ENCODE results near the gene MAPK1. TPM values are rescaled to one million over a fixed set of nuclear protein-coding genes. Genes with fewer than 3 reads are reported as not detected.
"Not testable (repeated sequence)": the region's sequence is repeated elsewhere in the genome, so short reads cannot be mapped to it uniquely, and the experiment has no call there.

MAPK1 gene
- total RNA-seq, 1 experiment from 2014 or later = 43.7 TPM

DNA sequence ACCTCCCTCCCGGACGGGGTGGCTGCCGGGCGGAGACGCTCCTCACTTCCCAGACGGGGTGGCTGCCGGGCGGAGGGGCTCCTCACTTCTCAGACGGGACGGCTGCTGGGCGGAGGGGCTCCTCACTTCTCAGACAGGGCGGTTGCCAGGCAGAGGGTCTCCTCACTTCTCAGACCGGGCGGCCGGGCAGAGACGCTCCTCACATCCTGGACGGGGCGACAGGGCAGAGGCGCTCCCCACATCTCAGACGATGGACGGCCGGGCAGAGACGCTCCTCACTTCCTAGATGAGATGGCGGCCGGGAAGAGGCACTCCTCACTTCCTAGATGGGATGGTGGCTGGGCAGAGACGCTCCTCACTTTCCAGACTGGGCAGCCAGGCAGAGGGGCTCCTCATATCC, 16.5 kb upstream of the MAPK1 start:
- DNase-seq (ENCODE audit: low spot score); in situ Hi-C loops (cut with HindIII; ENCODE audit: low sequenced_read_pairs): not testable (repeated sequence)

DNA sequence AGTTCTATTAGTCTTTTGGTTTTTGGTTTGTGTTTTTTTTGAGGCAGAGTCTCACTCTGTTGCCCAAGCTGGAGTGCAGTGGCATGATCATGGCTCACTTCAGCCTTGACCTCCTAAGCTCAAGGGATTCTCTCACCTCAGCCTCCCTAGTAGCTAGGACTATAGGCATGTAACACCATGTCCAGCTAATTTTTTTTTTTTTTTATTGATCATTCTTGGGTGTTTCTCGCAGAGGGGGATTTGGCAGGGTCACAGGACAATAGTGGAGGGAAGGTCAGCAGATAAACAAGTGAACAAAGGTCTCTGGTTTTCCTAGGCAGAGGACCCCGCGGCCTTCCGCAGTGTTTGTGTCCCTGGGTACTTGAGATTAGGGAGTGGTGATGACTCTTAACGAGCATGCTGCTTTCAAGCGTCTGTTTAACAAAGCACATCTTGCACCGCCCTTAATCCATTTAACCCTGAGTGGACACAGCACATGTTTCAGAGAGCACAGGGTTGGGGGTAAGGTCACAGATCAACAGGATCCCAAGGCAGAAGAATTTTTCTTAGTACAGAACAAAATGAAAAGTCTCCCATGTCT, 15.4 kb upstream of the MAPK1 start:
- DNase-seq (ENCODE audit: low spot score); in situ Hi-C loops (cut with HindIII; ENCODE audit: low sequenced_read_pairs): not testable (repeated sequence)

DNA sequence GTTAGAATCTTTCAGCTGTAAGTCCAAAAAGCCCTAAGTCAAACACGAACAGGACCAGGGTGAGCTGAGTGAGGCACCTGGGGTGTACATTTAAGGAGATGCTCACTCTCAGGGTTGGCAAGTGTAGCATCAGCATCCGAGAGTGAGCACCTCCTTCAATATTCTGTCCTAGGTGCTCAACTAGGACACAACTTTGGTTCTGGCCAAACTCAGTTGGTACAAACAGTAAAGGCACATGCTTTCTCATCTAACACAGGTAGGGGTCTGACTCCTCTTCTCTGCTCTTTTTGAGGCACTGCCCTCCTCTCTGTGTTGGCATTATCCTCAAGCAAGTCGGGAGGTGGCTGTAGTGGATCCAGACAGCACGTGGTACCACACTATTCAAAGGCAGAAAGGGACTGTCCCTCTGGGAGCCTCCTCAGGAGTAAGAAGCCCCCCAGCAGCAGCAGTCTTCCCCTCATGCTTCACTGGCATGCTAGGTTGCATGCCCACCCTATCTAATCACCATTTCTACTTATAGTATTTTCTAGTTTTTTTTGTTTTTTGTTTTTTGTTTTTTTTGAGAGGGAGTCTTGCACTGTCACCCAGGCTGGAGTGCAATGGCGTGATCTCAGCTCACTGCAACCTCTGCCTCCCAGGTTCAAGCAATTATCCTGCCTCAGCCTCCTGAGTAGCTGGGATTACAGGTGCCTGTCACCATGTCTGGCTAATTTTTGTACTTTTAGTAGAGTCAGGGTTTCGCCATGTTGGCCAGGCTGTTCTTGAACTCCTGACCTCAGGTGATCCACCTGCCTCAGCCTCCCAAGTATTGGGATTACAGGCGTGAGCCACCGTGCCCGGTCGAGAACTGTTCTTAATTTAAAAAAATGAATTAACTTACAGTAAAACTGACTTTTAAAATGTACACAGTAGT, 14.7 kb upstream of the MAPK1 start:
- no peak for DNase-seq (ENCODE audit: low spot score)
- in situ Hi-C loops (cut with HindIII; ENCODE audit: low sequenced_read_pairs) = no loop called here

DNA sequence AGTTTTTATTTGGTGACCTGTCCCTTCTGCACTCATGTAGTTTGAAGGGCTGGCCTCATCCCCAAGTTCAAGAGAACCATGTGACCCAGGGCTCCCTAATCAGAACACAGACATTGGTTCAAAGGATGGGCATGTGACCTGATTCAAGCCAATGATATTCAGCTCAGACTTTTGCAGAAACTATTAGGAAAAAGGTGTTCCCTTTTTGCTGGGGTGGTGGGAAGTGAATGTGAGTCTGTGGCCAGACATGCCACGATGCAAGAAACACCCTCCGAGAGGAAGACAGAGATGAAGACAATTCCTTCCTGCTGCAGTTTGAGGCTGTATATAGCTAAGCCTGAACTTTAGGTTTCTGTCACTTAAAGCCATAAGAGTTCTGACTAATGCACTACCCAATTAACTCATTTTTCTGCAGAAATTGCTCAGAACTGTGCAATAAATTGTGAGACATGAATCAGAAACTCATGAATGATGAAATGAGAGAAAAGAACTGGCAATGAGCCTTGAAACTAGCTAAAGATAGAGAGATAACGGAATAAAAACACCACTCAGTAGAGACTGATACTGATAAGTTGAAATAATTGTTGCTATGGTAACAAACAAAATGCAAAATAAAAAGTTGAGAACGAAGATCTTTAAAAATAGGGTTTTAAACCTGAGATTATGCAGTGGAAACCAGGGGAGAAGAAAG, 9.2 kb upstream of the MAPK1 start:
- no peak for DNase-seq (ENCODE audit: low spot score)
- in situ Hi-C loops (cut with HindIII; ENCODE audit: low sequenced_read_pairs) = no loop called here

DNA sequence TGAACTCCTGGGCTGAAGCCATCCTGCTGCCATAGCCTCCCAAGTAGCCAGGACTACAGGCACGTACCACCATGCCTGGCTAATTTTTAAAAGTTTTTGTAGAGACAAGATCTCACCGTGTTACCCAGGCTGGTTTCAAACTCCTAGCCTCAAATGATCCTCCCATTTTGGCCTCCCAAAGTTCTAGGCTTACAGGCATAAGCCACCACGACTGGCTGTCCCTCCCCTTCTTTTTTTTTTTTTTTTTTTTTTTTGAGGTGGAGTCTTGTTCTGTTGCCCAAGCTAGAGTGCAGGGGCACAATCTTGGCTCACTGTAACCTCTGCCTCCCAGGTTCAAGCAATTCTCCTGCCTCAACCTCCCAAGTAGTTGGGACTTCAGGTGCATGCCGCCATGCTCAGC, 7.5 kb upstream of the MAPK1 start:
- in situ Hi-C loops (cut with HindIII; ENCODE audit: low sequenced_read_pairs); DNase-seq (ENCODE audit: low spot score): not testable (repeated sequence)

DNA sequence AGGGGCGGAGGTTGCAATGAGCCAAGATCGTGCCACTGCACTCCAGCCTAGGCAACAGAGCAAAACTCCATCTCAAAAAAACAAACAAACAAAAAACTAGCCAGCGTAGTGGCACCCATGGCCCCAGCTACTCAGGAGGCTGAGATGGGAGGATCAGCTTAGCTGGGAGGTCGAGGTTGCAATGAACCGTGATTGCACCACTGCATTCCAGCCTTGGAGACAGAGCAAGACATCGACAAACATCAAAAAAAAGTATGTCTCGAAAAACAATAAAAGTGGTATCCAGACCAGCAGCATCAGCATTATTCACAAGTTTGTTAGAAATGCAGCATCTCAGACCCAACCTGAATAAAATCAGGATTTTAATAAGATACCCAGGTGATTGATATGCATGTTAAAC, 6.2 kb upstream of the MAPK1 start:
- no peak for DNase-seq (ENCODE audit: low spot score)
- in situ Hi-C loops (cut with HindIII; ENCODE audit: low sequenced_read_pairs) = no loop called here

DNA sequence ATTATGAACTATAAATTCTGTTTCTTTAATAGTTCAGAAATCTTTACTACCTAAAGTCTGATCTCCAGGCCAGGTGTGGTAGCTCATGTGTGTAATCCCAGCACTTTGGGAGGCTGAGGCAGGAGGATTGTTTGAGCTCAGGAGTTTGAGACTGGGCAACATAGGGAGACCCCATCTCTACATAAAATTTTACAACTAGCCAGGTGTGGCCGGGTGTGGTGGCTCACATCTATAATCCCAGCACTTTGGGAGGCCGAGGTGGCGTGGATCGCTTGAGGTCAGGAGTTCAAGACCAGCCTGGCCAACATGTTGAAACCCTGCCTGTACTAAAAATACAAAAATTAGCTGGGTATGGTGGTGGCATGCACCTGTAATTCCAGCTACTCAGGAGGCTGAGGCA, 5.3 kb upstream of the MAPK1 start:
- in situ Hi-C loops (cut with HindIII; ENCODE audit: low sequenced_read_pairs) = not testable (repeated sequence)

DNA sequence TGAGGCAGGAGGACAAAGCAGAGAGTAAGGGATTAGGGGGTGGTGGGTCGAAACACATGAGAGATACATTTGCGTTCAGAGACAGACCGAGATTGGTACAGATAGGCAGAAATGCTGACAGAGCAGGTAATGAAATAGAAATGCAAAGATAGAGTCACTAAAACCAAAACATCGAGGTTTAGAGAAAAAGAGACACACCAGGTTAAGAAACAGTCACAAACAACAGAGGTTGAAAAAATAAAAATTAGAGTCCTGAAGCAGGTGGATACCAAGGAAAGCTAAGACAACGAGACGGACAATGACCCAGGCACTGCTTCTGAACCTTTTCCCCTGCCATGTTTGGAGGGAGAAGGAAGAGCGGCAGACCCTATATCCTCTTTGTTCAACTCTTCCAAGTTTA, 1.2 kb upstream of the MAPK1 start:
- in situ Hi-C loops (cut with HindIII; ENCODE audit: low sequenced_read_pairs) = no loop called here

More for the DNA sequence above, 5.3 kb upstream of the MAPK1 start:
- not testable (repeated sequence) for DNase-seq (ENCODE audit: low spot score)

DNA sequence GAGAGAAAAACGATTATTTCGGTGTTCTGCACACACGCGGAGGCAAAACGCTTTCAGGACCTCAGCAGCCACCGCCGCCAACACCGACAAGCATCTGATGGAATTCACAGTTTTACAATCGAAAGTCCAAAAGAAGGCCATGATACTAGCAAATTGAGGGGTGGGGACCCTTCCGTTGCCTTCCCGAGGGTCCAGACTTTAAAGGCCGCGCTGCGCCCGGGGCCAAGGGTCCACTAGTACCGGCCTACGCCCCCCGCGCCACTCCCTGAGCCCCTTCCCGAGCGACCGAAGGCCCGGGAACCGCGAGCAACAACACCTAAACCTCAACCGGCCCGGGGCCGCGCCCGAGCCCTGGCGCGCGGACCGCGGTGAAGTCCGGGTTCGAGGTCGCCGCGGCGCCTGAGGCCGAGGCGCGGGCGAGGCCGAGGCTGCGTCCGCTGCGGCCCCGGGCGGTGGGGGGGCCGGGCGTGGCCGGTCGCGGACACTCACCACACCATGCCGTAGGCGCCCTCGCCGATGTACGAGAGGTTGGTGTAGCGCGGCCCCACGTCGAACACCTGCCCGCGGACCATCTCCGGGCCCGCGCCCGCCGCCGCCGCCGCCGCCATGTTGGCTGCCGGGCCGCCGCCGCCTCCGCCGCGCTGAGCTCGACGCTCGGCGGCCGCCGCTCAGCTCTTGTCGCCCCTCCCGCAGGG, 465 bp downstream of the MAPK1 start:
- DNase-seq (ENCODE audit: low spot score) = no peak
- in situ Hi-C loops (cut with HindIII; ENCODE audit: low sequenced_read_pairs) = no loop called here

More for the DNA sequence above, 1.2 kb upstream of the MAPK1 start:
- DNase-seq (ENCODE audit: low spot score) = no peak

DNA sequence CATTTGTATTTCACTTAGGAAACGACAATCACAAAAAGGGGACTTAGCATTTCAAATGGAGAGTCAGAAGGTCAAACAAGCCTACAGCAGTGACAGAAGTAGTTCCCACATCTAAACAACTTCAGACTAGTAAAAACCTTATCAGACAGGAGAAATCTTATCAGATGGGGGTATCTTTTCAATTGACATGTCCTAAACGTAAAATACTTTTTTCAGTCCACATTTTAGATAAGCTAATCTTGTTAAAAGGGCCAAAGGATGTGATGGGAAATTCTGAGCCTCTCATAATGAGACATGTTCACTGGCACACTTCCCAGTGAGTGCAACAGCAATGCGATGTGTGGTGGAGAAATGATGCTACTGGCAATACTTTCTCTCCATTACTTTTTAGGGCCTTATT, 2.4 kb downstream of the MAPK1 start:
- in situ Hi-C loops (cut with HindIII; ENCODE audit: low sequenced_read_pairs) = no loop called here
- peak; percentile 59 for DNase-seq (ENCODE audit: low spot score)

DNA sequence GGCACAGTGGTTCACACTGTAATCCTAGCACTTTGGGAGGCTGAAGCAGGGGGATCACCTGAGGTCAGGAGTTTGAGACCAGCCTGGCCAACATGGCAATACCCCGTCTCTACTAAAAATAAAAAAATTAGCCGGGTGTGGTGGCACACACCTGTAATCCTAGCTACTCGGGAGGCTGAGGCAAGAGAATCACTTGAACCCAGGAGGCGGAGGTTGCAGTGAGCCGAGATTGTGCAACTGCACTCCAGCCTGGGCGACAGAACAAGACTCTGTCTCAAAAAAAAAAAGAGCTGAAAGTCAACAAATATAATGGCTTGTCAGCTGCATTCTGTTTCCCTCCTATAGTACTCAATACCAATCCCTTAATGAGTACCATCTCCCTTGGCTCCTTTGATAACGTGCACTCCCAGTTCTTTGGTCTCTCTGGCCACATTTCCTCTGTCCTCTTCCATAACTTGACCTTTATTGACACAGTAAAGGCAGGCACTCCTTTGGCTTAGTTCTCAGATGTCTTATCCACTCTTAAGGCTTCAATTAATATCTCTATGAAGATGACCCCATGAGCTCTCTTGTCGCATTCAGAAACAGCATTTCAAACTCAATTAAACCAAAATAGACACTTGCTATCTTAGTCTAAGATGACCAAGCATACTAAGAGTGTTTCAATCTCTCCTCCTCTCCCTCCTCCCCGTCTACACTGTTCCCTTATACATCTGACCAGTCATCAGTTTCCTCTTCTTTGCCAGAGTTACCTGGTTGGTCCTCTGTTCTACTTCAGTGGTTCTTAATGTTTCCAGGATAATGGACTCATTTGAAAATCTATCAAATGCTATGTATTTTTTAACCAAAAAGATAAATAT, 4.8 kb downstream of the MAPK1 start:
- in situ Hi-C loops (cut with HindIII; ENCODE audit: low sequenced_read_pairs) = no loop called here
- no peak for DNase-seq (ENCODE audit: low spot score)

DNA sequence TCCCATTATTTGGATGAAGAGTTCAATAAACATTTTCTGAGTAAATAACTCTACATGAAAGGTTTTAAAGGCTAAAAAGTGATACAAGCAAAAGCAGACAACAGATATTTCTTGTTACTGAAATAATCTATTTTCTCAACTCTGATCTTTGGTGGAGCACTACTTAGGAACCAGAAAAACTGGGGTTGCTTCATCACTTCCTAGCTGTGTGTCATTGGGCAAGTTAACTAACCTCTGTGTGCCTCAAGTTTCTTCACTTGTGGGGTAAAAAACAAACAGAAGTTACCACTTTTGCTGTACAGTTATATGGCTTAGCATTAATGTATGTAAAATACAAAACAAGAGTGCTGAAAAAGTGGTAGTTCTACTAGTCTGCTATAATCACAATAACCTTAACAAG, 5.6 kb downstream of the MAPK1 start:
- DNase-seq (ENCODE audit: low spot score) = no peak
- in situ Hi-C loops (cut with HindIII; ENCODE audit: low sequenced_read_pairs) = no loop called here

DNA sequence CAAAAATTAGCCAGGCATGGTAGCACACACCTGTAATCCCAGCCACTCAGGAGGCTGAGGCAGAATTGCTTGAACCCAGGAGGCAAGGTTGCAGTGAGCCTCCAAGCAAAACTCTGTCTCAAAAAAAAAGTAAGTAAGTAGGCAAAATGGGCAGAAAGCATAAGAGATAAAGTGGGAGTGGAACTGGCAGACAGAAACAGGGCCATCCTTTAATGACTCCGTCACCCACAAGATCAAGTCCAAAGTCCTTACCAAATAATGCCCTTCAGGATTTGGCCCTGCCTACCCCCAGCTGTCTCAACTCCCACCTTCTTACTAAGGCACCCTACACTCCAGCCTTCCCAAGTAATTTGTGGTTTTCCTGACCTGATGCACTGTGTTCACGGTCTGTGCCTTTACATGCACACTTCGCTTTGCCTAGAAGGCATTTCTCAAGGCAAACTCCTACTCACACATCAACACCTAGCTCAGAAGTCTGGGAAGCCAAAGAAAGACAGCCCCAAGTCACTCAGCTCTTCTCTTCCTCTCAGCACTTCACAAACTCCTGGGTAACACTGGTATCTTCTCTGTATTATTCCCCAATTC, 6.1 kb downstream of the MAPK1 start:
- no peak for DNase-seq (ENCODE audit: low spot score)
- in situ Hi-C loops (cut with HindIII; ENCODE audit: low sequenced_read_pairs) = no loop called here

DNA sequence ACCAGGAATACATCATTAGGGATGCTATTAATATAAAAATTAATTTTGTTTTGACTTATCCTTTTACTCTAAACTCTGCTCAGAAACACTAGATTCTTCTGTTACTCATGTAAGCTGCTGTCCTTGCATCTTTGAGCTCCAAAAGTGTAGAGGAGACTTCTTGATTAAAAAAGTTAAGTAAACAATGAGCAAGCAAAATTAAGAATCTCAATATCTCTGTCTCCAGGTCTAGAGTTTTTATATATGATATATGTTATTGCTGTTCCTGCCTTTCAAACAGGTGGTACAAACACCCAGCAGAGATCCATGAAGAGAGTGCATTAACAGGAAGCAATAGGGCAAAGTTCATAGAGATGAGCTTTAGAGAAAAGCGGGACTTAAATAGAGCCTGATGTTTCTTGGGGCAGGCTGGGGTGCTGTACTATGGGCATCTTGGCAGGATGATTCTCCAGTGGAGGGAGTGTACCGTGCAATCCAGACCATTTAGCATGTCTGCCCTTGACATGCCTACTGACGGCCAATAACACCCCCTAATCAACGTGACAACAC, 6.9 kb downstream of the MAPK1 start:
- no peak for DNase-seq (ENCODE audit: low spot score)
- in situ Hi-C loops (cut with HindIII; ENCODE audit: low sequenced_read_pairs) = no loop called here

DNA sequence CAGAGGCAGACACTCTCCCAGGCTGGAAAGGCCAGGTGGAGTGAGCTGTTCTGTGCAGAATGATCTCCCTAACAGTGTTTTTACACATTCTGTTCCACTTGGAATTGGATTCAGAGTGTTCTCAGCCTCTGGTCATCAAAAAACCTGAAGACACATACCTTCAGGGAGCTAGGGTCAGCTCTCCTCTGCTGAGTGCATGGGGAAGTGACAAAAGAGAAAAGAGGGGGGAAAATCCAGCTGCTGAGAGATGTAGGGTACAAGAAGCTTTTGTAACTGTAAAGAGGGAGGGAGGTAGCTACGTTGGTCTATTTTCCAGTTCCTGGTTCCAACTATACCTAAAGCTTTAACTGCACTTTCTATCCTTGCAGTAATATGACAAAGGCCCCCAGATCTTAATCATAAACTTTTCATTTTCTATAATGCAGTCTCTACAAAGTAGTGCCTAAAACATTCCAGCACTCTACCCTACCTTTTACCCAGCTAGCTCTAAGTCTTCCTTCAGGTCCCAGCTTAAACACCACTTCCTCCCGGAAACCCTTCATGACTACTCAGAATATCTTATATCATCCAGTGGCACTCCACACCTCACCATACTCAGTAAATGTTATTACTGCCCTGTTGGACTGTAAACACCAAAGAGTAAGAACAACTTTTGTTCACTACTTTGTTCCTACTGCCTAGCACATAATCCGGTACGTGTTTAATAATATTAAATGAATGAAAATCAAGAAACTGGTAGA, 9.2 kb downstream of the MAPK1 start:
- in situ Hi-C loops (cut with HindIII; ENCODE audit: low sequenced_read_pairs) = loop anchor here (10.0 kb wide), 1 partner anchor 77 kb away; no protein-coding TSS in a partner anchor
- no peak for DNase-seq (ENCODE audit: low spot score)

DNA sequence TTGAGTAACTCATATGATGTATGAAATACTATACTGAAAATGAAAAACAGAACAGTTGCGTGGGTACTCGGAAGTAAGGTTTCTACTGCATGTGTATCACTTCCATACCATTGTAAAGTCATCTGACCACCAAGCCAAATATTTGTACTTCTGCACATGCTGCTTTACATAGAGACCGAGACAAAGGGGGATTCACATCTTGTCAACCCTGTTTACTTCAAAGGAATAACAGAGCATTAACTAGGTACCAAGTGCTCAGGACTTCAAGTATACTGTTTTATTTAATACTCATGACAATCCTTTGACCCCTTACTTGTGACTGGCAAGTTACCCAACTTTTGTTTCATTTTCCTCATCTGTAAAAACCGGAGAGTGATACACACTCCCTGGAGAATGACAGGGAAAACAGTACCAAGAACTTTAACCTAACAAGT, 9.9 kb downstream of the MAPK1 start:
- no peak for DNase-seq (ENCODE audit: low spot score)
- in situ Hi-C loops (cut with HindIII; ENCODE audit: low sequenced_read_pairs) = loop anchor here (10.0 kb wide), 1 partner anchor 77 kb away; no protein-coding TSS in a partner anchor

DNA sequence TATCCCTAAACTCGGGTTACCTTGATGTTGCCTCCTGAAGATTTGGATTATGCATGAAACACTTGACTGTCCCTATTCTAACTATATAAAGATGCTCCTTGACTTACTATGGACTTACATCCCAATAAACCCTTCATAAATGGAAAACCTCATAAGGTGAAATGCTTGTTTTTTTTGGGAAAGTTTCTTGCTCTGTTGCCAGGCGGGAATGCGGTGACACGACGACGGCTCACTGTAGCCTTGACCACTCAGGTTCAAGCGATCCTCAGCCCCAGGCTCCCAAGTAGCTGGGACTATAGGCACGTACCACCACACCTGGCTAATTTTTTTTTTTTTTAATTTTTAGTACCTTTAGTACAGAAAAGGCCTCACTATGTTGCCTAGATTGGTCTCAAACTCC, 10.6 kb downstream of the MAPK1 start:
- no peak for DNase-seq (ENCODE audit: low spot score)
- in situ Hi-C loops (cut with HindIII; ENCODE audit: low sequenced_read_pairs) = loop anchor here (10.0 kb wide), 1 partner anchor 78 kb away; no protein-coding TSS in a partner anchor

All from G401 (cell line).